Measurements from ENCODE around the gene LRP1-AS. TPM values are rescaled to one million over a fixed set of nuclear protein-coding genes. Genes with fewer than 3 reads are reported as not detected.

LRP1-AS gene
- total RNA-seq, 2 donors from 2014 or later, result not detected

DNA sequence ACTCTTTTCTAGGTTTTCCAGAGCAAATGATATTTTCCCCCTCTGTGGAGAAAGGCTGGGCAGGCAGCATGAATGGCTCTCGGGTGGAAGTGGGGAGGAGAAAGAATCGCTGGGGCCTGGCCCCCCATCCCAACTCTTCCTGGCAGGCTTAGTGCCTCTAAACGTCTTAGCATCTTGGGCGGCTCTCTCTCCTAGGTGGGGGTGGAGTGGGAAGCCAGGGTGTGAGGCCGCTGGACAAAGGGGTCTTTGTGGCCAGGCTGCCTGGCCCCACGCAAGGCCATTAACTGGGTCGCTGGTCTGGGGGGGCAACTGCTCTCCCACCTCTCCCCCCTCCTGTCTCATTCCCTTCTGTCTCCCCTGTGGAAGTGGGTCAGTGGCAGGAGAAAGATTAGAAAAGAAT is 4.7 kb downstream of the LRP1-AS start:
- peaks cover 0 to 10% of the 10 kb centered on the region in 2 donors for H3K36me3 ChIP-seq
- H3K9me3 ChIP-seq, result no peaks in the 10 kb centered on the region
- TF ChIP-seq POLR2AphosphoS5 (IDR thresholded peaks at IDR 0.05) (no peak), POLR2A (IDR thresholded peaks at IDR 0.05) (no peak)
- TF ChIP-seq, protein P1, sequence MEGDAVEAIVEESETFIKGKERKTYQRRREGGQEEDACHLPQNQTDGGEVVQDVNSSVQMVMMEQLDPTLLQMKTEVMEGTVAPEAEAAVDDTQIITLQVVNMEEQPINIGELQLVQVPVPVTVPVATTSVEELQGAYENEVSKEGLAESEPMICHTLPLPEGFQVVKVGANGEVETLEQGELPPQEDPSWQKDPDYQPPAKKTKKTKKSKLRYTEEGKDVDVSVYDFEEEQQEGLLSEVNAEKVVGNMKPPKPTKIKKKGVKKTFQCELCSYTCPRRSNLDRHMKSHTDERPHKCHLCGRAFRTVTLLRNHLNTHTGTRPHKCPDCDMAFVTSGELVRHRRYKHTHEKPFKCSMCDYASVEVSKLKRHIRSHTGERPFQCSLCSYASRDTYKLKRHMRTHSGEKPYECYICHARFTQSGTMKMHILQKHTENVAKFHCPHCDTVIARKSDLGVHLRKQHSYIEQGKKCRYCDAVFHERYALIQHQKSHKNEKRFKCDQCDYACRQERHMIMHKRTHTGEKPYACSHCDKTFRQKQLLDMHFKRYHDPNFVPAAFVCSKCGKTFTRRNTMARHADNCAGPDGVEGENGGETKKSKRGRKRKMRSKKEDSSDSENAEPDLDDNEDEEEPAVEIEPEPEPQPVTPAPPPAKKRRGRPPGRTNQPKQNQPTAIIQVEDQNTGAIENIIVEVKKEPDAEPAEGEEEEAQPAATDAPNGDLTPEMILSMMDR (IDR thresholded peaks at IDR 0.05), result no peak
- no peaks in the 10 kb centered on the region for H3K4me1 ChIP-seq (replicated peaks)
- peak overlapping the region in 1 of 2 donors; percentile 5 for H3K27ac ChIP-seq
- intact Hi-C loops (cut with DNase I), result no loop called here
- WGBS, result 59% methylated on average over 7 of the region's 7 CpGs
- DNase-seq (ENCODE audit: low spot score), result no peak
- H3K27me3 ChIP-seq (replicated peaks; ENCODE audit: insufficient read depth), result no peaks in the 10 kb centered on the region
- H3K4me3 ChIP-seq, result no peak overlapping the region

- Histone ChIP-seq H3K9me3 (no peaks in the 10 kb centered on the region), H3K4me1 (replicated peaks) (no peaks in the 10 kb centered on the region), H3K27ac (peak overlapping the region in 1 of 2 donors; percentile 19), H3K4me3 (no peak overlapping the region), H3K36me3 (peaks cover 0 to 10% of the 10 kb centered on the region in 2 donors), H3K27me3 (replicated peaks; ENCODE audit: insufficient read depth) (no peaks in the 10 kb centered on the region)
- TF ChIP-seq, protein P1 (IDR thresholded peaks at IDR 0.05), result no peak
- TF ChIP-seq POLR2A (IDR thresholded peaks at IDR 0.05), result no peak
- TF ChIP-seq POLR2AphosphoS5 (IDR thresholded peaks at IDR 0.05), result no peak
- no peak for DNase-seq (ENCODE audit: low spot score)
- intact Hi-C loops (cut with DNase I), result no loop called here
- 71% methylated on average over 9 of the region's 9 CpGs for WGBS
These were observed 5.3 kb downstream of the LRP1-AS start for GRCh38 chr12:57142121-57142520.

DNA sequence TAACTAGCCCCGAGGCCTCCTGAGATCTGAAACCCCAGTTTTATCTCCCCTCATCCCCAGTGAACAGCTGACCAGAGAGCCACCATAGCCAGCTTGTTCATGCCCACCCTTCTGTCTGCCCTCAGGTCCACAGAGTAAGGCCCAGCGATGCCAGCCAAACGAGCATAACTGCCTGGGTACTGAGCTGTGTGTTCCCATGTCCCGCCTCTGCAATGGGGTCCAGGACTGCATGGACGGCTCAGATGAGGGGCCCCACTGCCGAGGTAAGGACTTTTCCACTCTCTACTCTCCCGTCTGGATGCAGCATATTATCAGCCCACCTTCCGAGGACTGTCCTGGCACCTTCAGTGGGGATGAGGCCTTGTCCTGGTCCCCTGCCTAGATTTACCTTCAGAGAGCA is 6.2 kb downstream of the LRP1-AS start:
- no peak for TF ChIP-seq POLR2A (IDR thresholded peaks at IDR 0.05)
- no peak for TF ChIP-seq POLR2AphosphoS5 (IDR thresholded peaks at IDR 0.05)
- TF ChIP-seq, protein P1 (IDR thresholded peaks at IDR 0.05), result no peak
- WGBS, result 94% methylated on average over 8 of the region's 8 CpGs
- H3K27me3 ChIP-seq (replicated peaks; ENCODE audit: insufficient read depth), result no peaks in the 10 kb centered on the region
- no peaks in the 10 kb centered on the region for H3K4me1 ChIP-seq (replicated peaks)
- no peaks in the 10 kb centered on the region for H3K9me3 ChIP-seq
- H3K4me3 ChIP-seq, result no peak overlapping the region
- no peak overlapping the region for H3K27ac ChIP-seq
- intact Hi-C loops (cut with DNase I), result no loop called here
- DNase-seq (ENCODE audit: low spot score), result no peak
- peaks cover 0 to 10% of the 10 kb centered on the region in 2 donors for H3K36me3 ChIP-seq

DNA sequence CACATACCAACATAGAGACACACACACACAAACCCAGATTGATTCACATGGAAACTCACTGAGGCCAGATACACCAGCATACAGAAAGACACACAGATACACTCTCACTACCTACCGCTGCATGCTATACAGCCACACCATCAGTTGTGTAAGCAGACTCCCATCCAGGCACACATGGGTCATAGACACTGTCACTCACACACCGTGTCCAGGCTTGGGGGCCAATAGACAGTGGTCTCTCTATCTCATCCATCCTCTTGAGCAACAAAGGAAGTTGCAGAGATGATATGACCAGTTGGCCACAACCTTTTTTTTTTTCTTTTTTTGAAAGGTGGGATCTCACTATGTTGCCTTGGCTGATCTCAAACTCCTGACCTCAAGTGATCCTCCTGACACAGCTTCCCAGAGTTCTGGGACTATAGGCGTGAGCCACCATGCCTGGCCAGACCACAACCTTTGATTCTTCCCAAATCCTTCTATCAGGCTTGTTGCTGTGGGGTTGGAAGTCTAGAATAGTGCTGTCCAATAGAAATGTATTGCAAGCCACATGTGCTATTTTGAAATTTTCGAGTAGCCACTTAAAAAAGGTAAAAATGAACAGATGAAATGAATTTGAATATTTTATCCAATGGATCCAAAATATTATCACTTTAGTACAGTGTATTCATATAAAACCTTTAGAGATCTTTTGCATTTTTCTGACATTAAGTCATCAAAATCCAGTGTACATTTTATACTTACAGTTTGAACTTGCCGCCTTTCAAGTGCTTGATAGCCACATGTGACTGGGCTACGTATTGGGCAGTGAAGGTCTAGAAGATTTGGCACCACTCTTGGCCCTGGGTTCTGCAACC is 7.4 kb downstream of the LRP1-AS start:
- 76% methylated on average over 6 of the region's 6 CpGs for WGBS
- H3K27ac ChIP-seq, result no peak overlapping the region
- no peaks in the 10 kb centered on the region for H3K4me1 ChIP-seq (replicated peaks)
- H3K9me3 ChIP-seq, result no peaks in the 10 kb centered on the region
- peaks cover 0 to 3% of the 10 kb centered on the region in 2 donors for H3K36me3 ChIP-seq
- intact Hi-C loops (cut with DNase I), result no loop called here
- TF ChIP-seq POLR2AphosphoS5 (IDR thresholded peaks at IDR 0.05) (no peak), POLR2A (IDR thresholded peaks at IDR 0.05) (no peak)
- TF ChIP-seq, protein P1 (IDR thresholded peaks at IDR 0.05), result no peak
- no peak for DNase-seq (ENCODE audit: low spot score)
- no peak overlapping the region for H3K4me3 ChIP-seq
- no peaks in the 10 kb centered on the region for H3K27me3 ChIP-seq (replicated peaks; ENCODE audit: insufficient read depth)

Data from prostate gland (tissue), 2 donors.